ENCODE measurements around the gene TIAM1.

TIAM1 gene

GRCh38 chr21:31286621-31287020, 57.4 kb downstream of the TIAM1 start:
- DNase-seq (ENCODE audit: low spot score), result no peak

GRCh38 chr21:31284797-31285397, 59.2 kb downstream of the TIAM1 start:
- DNase-seq (ENCODE audit: low spot score), result no peak

- no peak for DNase-seq (ENCODE audit: low spot score)
Observed at GRCh38 chr21:31283025-31283424, 61.0 kb downstream of the TIAM1 start.

DNA sequence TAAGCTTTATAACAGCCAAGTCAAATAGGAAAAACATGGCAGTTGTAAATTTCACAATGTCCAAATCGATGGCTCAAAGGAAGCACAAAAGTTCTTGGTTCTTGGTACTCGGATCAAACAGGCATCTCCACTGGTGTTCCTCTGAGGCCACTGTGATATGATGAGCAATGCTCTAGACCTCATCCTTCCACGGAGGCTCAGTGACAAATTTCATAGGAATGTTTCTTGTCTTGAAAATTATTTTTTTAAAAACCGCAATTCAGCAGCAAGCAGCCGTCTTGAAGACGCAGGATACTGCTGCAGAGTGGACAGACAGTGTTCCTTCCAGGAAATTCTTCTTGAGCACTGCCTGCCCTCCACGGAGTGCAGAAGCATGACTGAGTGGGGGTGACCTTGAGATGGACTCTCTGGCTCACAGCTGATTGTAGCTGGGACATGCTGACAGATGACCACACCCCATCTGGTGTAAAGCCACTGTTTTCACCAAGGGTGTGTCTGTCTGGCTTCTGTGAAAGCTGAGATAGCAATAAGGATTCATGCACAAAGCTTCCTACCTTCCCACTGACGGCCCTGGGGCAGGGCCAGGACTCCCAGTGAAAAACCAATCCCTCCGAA, 61.9 kb downstream of the TIAM1 start:
- no peak for DNase-seq (ENCODE audit: low spot score)

DNA sequence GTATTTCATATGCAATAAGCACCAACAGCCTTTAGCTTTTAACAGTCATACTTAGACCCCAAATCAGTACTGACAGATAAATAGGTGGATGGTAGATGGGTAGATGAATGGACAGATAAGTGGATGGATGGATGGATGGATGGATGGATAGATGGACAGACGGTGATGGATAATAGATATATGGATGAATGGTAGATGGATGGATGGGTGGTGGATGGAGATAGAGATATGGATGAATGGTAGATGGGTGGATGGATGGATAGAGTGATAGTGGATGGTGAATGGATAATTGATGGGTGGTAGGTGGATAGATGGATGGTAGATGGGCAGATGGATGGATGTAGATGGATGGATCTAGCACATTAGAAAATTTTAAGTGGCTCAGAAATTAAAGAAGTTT, 62.5 kb downstream of the TIAM1 start:
- DNase-seq (ENCODE audit: low spot score), result no peak

DNA sequence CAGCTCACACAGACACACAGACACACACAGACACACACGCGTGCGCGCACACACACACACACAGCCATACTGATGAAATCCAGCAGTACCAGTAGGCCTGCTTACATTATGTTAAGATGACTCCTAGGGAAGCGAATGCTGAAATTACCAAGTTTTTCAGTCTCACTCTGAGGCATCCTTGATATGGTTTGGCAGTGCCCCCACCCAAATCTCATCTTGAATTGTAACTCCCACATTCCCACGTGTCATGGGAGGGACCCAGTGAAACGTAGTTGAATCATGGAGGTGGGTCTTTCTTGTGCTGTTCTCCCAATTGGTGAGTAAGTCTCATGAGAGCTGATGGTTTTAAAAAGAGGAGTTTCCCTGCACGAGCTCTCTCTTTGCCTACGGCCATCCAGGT, 64.1 kb downstream of the TIAM1 start:
- no peak for DNase-seq (ENCODE audit: low spot score)

GRCh38 chr21:31279214-31279613, 64.8 kb downstream of the TIAM1 start:
- no peak for DNase-seq (ENCODE audit: low spot score)

DNA sequence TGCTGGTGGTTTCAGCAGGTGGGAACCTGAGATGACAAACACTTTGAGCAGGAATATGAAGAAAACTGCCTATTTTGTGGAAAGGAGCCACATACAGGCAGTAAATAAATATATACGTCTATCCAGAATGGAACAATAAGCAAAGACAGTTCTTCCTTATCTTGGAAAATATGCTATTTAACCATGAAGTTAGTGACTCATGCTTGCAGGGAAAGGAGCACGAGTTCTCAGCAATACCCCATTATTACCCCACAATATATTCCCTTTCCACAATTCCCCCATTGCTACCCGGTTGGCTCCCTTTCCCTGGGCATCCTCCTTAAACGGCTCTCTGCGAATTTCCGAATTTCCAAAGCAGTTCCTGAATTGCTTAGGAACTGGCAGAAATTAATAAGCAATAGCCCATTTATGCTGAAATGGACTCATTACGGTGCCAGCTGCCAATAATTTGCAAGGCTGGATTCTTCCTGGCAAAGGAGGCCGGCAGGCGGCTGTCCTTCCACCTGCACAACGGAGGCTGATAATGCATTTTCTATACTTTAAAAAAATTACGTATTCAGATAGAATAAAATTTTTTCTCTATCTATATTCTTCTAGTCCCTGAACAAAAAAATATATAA, 65.4 kb downstream of the TIAM1 start:
- no peak for DNase-seq (ENCODE audit: low spot score)

- DNase-seq (ENCODE audit: low spot score), result no peak
Observed at GRCh38 chr21:31276663-31277062, 67.4 kb downstream of the TIAM1 start.

GRCh38 chr21:31275901-31276300, 68.2 kb downstream of the TIAM1 start:
- no peak for DNase-seq (ENCODE audit: low spot score)

- DNase-seq (ENCODE audit: low spot score), result no peak
Observed at GRCh38 chr21:31273278-31273677, 70.8 kb downstream of the TIAM1 start.

GRCh38 chr21:31268090-31268489, 76.0 kb downstream of the TIAM1 start:
- DNase-seq (ENCODE audit: low spot score), result no peak

DNA sequence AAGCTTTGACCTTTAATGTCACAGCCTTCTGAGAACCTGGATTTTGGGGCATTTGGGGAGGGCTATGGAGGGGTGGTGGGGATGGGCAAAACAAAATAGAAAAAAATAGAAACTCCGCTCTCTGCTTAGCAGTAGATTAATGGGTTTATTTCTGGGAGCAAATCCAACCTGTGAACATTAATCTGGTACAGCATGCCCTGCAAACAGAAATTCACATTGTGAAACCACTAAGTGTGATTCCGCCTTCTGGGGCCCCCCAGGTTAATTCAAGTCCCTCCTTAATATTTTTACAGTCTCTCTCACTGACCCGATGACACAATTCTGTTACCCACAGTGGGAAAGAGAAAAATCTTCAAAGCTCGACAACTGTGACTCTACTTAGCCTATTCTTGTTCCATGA, 76.4 kb downstream of the TIAM1 start:
- DNase-seq (ENCODE audit: low spot score), result no peak

DNA sequence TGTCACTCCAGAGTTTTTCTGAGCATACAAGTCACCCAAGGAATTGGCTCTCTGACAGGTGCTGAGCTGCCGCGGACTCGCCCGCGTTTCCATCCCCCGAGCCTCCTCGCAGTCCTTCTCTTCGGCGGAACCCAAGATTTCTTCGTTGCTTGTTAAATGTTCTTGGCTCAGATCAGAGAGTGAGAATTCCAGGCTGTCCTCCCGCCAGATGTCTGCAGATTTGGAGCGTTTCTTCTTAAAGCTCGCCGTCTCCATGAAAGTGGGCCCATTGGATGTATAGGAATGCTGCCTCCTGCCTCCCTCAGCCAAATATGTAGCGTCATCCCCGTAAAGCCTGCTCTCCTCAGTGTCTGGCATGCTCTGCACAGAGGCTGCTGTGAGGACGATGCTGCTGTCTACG, 77.8 kb downstream of the TIAM1 start:
- DNase-seq (ENCODE audit: low spot score), result no peak

GRCh38 chr21:31265366-31266013, 78.6 kb downstream of the TIAM1 start:
- no peak for DNase-seq (ENCODE audit: low spot score)

DNA sequence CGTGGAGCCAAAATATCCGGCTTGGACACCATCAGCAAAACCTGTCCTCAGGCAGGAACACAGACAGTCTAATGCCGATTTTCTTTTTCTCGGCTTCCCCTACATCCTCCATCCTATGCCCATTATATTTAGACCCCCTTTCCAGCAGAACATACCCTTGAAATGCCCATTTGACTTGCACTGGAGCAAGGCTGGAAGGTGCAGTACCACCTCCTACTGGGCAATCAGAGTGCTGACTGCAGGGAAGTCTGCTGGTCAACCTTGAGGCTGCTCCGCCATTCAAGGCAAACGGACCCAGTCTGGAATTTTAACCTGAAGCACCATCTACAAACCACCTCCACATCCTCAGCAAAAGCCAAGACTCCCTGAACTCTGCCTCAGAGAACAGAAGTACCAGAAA, 79.5 kb downstream of the TIAM1 start:
- DNase-seq (ENCODE audit: low spot score), result no peak

- DNase-seq (ENCODE audit: low spot score), result no peak
Observed at GRCh38 chr21:31262728-31263127, 81.3 kb downstream of the TIAM1 start.

DNA sequence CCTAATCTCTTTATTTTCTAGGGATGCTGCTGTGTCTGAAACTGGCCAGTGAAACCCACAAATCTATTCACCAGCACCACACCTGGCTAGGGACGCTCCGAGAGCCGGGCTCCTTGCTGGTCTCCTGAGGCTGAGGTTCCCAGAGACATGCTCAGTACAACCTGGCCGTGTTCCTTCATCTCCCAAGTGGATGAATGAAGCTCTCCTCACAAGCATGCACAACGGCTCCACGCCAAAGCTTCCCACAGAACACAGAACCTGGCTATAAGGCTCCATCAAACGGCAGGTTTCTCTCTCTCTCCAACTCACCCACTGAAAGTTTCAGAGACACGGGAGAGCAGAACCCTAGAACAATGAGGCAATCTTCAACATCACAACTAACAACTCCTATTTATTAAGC, 82.3 kb downstream of the TIAM1 start:
- DNase-seq (ENCODE audit: low spot score), result no peak

GRCh38 chr21:31260790-31261189, 83.3 kb downstream of the TIAM1 start:
- no peak for DNase-seq (ENCODE audit: low spot score)

- DNase-seq (ENCODE audit: low spot score), result no peak
Observed at GRCh38 chr21:31258073-31258472, 86.0 kb downstream of the TIAM1 start.

- DNase-seq (ENCODE audit: low spot score), result no peak
Observed at GRCh38 chr21:31257265-31257664, 86.8 kb downstream of the TIAM1 start.

DNA sequence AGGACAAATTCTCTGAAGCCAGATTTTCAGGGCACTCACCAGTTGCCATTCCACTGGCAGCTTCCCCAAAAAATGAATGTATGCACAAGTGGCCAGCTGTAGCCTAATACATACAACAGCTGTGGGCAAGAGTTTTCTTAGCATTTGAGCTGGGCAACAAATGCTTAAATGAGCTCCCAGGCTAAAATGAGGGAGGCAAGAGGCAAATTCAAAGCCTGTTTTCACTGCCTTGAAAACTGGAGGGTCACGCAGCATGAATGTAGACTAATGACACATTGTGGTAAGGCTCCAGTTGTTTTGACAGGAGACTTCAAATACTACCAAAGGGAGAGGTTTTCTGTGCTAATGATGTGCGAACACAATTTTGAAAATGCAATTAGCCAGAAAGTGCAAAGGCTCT, 88.2 kb downstream of the TIAM1 start:
- DNase-seq (ENCODE audit: low spot score), result no peak

- DNase-seq (ENCODE audit: low spot score), result no peak
Observed at GRCh38 chr21:31255036-31255435, 89.0 kb downstream of the TIAM1 start.
